GM19025 (cell line): ENCODE results near the gene IL17F.
"Not testable (repeated sequence)": the region's sequence is repeated elsewhere in the genome, so short reads cannot be mapped to it uniquely, and the experiment has no call there.

Experiments used
- ATAC-seq: cut with Tn5 transposase; IDR thresholded peaks from one replicate; pipeline ENCODE4 v1.9.1; 2021; ENCODE audit warnings: mild to moderate bottlenecking, low read depth, moderate library complexity; ENCODE audit not compliant: unreplicated experiment

Gene IL17F

GRCh38 chr6:52249078-52249477 lies 4.8 kb upstream of the IL17F start:
- no peak for ATAC-seq

DNA sequence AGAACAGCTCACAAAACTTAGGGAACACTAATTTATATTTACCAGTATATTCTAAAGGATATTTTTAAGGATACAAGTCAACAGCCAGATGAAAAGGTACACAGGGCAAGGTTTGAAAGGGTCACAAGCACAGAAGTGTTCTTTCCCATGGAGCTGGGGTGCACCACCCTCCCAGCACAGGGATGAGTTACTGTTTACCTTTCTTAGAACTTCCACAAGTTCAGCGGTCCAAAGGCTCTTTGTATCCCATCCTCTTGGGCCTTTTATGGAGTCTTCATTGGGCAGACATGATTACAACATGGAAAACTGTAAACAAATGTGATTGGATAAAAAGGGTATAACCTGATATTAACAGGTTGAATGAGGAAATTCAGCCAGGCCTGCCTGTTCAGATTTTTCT lies 1.1 kb upstream of the IL17F start:
- no peak for ATAC-seq

DNA sequence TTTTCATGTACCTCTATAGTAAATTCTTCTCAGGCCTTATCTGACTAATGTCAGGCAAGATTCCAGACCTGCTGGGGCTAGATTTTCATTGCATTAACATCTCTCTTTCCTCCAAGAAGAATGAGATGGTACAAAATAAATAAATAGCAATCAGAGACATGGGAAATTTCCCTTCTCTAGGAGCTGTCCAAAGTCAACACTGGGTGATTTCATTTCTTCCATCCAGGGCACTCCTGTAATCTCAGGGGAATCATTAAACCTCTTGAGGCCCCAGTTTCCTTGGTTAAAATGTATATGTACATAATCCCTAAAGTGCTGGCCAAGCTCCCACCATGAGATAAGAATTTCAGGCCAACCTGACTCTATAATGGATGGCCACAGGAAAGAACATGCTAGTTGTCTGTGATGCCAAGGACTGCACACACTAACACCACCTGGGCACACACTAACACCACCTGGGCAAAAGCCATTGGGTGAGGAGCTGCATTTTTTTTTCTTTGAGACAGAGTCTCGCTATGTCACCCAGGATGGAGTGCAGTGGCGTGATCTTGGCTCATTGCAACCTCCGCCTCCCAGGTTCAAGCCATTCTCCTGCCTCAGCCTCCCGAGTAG lies 912 bp downstream of the IL17F start:
- no peak for ATAC-seq

DNA sequence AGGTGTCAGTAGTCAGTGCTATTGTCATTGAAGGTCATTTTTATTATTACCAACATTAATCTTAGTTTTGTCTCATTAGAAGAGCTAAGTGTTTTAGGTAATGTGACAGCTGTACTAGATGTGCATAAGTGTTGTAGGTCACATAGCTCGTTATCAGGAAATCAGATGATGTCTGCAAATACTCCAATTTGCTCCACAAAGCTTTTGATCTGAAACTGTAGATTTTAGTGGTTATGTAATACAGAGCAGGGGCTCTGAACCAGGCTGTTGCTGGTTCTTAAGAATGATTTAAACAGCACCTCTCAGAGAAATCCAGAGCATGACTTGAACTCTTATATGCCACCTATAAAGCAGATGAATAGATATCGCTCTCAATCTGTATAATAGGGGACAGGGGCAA lies 2.5 kb downstream of the IL17F start:
- ATAC-seq, result no peak

DNA sequence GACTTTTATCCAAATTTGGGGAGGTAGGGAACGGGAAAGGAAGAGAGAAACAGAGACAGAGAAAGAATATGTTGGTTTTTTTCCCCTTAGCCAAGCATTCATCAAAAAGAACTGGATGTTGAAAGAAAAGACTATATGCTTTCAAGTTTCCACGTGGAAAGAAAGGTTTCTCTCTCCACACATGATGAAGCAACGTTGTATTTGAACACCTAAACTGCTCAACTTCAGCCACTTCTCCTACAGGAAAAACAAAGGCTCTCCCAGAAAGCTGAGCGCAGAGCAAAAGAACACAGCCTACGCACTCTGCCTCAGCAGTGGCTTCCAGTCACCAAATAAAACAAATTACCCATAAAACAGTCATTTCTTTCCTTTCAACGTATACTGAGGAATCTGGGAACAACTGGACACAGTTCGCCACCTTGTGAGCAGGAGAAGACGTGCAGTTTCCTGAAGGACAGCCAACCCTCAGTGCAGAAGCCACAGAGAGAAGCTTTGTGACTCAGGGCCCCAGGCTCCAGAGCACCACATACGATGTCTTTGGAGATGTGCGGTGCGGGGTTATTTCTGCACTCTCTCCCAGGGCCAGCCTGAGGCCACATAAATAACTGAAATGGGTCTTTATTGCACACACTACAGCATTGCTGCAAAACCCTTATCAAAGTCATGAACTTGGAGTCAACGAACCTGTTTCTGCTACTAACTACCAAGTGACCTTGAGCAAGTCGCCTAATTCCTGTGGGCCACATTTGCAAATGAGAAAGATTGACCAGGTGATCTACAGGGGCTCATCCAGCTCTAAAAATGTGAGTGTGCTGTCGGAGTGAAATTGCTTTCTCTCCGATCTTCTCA lies 10.1 kb downstream of the IL17F start:
- peak; percentile 77 for ATAC-seq

GRCh38 chr6:52233005-52233404 lies 11.3 kb downstream of the IL17F start:
- ATAC-seq, result no peak

DNA sequence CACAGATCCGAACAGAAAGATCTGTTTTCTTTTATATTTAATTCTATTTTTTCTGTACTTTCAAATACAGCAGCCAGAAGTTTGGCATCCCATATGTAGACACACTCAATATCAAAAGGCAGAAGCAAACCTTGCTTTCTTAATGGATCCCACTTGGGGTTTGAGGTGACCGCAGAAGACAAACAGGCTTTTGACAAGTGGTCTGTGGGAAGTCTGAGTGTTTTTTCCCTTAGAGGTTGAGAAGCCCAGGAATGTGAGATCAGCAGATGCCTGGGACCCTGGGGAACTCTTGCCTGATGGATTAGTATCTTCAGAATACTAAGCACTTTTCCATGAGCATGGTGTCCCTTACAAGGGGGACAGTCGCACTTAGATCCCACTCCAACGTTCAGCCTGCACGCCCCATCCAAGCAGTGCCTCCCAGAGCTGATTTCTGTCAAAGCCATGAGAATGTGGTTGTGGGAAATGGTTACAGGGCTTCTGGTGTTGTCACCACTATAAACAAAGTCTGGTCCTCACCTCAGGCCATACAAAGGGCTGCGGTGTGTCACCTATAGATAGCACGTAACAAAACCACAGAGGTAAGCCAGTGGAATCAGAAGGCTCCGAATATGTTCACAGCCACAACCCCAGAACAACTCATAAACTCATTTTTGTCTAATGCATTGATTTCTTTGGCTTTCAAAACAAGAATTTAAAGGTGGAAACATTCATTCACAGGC lies 12.7 kb downstream of the IL17F start:
- ATAC-seq, result no peak

GRCh38 chr6:52230685-52231084 lies 13.6 kb downstream of the IL17F start:
- no peak for ATAC-seq

- ATAC-seq, result peak; percentile 100
Measured at GRCh38 chr6:52227495-52227894, 16.8 kb downstream of the IL17F start.

DNA sequence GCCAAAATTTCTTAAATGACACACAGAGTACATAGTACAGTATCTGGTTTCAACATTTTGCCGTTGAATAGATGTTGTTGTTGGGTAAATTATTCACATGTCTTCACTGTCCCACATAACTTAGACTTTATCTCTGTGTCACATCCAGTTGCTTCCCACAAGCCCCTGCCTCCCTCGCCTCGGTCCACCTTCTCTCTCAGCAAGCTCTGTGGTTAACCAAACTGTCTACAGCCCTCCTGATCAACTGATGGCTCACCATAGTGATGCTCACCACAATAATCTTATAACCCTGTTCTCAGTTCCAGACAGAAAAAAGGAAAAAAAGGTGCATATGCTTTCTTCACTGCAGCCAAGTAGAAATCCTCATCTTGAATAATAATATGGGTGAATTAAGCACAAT lies 23.0 kb downstream of the IL17F start:
- ATAC-seq, result no peak

- no peak for ATAC-seq
Measured at GRCh38 chr6:52217761-52218160, 26.5 kb downstream of the IL17F start.

DNA sequence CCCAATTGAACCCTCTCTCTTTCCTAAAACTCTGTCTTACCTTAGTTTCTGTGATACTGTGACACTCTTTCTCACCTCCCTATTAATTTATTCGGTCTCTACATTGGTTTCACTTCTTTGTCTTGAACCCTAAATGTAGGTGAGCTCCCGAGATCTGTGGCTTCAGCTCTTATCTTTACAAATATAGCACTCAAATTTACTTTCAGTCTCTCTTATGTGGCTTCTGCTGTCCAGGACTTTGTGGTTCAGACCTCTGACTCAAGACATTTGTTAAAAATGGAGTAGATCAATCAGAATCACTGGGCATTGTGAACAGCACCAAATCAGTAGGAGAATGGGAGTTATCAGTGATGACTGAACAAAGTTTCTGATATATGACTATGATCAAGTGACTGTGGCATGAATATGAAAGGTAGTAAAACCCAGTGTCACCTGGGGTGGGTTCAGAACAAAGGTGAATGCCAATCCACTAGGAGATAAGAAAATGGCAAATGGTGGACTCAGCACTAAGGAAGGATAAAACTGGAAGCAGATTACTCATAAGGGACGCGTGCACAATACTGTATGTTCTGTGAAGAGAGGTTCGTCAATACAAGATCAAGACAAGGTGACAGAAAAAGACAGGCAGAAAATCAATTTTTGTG lies 27.2 kb downstream of the IL17F start:
- no peak for ATAC-seq

DNA sequence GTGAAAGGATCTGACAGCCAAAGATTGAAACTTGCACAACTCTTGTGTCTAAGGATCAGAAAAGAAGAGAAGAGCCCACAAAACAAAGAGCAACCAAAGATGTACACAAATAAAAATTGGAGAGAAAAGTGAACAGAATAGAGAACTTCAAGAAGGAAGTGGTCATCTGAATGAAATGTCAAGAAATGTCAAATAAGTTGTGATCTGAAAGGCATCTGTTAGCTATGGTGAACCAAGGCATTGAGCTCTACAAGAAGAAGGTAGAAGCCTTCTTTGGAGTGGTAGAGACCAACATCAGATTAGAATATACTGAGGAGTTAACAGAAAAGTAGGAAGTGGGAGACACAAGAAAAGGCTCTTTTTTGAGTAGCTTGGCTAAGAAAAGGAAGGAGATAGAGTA lies 28.5 kb downstream of the IL17F start:
- no peak for ATAC-seq

DNA sequence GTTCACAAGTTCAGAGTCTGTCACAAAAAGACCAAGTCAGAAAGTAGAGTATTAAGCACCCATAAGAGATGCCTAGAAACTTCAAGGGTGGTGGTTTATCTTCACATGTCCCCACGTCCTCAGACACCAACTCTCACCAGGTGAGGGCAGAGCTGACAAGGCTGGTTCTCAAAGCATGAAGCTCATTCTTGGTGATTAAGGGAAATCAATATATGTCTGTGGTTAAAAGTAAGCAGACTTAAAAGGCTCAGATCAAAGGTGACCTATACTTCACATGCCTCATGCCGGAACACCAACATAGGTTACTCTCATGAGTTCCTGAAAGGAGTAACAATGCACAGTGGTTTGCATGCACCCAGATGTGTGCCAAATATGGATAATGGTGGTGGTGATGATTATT lies 31.2 kb downstream of the IL17F start:
- ATAC-seq, result no peak

- ATAC-seq, result peak; percentile 57
Measured at GRCh38 chr6:52210227-52210626, 34.1 kb downstream of the IL17F start.

DNA sequence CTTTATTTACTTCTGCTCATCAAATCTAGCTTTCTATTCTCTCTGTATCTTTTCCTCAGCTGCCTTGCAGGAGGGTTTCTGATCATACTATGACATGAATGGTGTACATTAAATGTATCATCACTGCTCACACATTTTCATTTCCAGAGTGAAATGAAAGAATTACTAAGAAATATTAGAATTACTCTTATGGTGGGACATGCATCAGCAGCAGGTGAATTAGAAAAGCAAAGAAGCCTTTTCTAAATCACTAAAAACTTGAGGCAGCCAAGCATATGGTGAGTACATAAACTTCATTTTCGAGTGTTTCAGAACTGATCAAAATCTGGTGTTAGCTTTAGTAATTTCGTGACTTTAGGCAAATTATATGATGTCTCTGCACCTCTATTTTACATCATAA lies 34.5 kb downstream of the IL17F start:
- ATAC-seq, result peak; percentile 21

- ATAC-seq, result no peak
Measured at GRCh38 chr6:52208612-52209011, 35.7 kb downstream of the IL17F start.

DNA sequence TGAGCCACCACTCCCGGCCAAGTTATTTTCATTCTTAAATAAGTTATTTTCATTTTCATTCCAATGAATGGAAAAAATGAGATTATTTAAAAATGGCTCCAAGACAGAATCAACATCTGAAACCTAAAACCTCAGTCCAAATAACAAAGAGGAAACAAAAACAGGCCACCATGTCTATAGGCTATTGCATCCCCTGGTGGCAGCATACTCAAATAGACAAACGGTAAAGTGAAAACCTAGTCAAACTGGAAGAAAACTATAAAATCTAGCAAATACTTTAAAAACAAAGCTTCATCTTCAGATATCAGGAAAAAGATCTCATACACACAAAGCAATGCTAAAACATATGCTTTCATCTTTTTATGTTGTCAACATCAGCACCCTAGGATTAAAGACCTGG lies 37.2 kb downstream of the IL17F start:
- ATAC-seq, result no peak

DNA sequence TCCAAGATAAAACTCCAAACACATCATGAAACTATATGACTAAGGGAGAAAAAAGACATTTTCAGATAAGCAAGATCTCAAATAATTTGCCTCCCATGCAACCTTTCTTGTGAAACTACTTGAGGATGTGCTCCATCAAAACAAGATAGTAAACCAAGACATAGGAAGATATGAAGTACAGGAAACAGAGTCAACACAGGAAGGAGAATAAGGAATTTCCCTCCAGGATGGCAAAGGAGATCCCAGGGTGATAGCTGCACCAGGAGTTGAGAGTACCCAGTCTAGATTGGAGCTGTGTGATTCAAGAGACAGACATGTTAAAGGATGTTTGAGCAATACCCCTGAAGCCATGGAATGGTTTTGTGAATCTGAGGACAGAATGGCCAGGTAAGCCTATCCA lies 42.8 kb downstream of the IL17F start:
- ATAC-seq, result no peak

DNA sequence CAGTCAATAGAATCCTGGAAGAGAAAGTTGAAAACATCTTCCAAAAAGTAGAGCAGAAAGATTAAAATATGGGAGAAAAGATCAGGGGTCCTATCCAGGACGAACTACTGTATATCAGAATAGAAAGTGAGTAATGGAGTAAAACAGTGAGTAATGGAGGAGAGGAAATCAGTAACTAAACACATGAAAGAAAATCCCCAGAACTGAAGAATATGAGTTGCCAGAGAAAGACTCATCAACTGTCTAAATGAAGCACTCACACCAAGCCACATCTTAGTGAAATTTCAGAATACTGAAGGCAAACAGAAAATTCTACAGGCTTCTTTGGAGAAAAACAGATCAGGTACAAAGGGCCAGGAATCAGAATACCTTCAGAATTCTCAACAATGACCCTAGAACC lies 43.3 kb downstream of the IL17F start:
- ATAC-seq, result no peak

DNA sequence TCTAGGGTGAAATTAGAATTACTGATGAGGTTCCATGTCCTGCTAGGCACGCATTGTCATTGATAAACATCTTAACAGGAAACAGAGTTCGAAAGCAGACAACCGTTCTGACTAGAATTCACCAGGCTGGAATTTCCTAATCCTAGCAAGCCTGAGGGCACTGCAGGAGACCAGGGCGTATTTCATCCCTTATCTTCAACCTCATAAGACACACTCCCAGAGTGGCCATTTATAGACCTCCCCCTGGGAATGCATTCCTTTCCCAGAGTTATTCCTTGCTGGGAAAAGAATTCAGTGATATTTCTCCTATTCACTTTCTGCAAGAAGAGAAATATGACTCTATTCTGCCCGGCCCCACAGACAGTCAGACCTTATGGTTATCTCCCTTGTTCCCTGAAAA lies 44.2 kb downstream of the IL17F start:
- ATAC-seq, result not testable (repeated sequence)
